Astrocyte (in vitro differentiated cells and primary cell): ENCODE data around the gene DNAL1. TPM values are rescaled to one million over a fixed set of nuclear protein-coding genes. Genes with fewer than 3 reads are reported as not detected.

Source experiments
- DNase-seq: peaks from one replicate; pipeline ENCODE4 v3.0.0-alpha.2; 2010; ENCODE audit warnings: low read depth
- FAIRE-seq: peaks from 2 replicates; lab custom pipeline; 2011; peaks lifted over from hg19 to GRCh38; lab: Jason Lieb, UNC
- H2AFZ ChIP-seq: 2 replicates; pipeline ENCODE4 v1.6.0; 2012; ENCODE audit warnings: low read depth, low read length, inconsistent platforms
- H3K27ac ChIP-seq: 2 replicates; pipeline ENCODE4 v1.5.1; 2011; ENCODE audit warnings: low read depth, low read length, inconsistent platforms
- H3K27me3 ChIP-seq: 2 replicates; pipeline ENCODE4 v1.6.0; 2011; ENCODE audit warnings: low read length, inconsistent platforms; ENCODE audit not compliant: insufficient read depth
- H3K36me3 ChIP-seq: 2 replicates; pipeline ENCODE4 v1.5.1; 2011; ENCODE audit warnings: low read length, inconsistent platforms; ENCODE audit not compliant: insufficient read depth
- H3K4me1 ChIP-seq: 2 replicates; pipeline ENCODE4 v1.5.1; 2011; ENCODE audit warnings: low read length, inconsistent platforms; ENCODE audit not compliant: insufficient read depth
- H3K4me2 ChIP-seq: 2 replicates; pipeline ENCODE4 v1.6.0; 2012; ENCODE audit warnings: low read length, inconsistent platforms
- H3K4me3 ChIP-seq: 2 replicates; pipeline ENCODE4 v1.5.1; 2011; ENCODE audit warnings: low read depth, mild to moderate bottlenecking, low read length, inconsistent platforms; ENCODE audit not compliant: insufficient read depth
- H3K79me2 ChIP-seq: 2 replicates; pipeline ENCODE4 v1.6.0; 2012; ENCODE audit warnings: mild to moderate bottlenecking, low read length, inconsistent platforms; ENCODE audit not compliant: insufficient read depth
- H3K9ac ChIP-seq: 2 replicates; pipeline ENCODE4 v1.6.0; 2012; ENCODE audit warnings: mild to moderate bottlenecking, low read length, inconsistent platforms
- H3K9me3 ChIP-seq: 2 replicates; pipeline ENCODE4 v1.5.1; 2012; ENCODE audit warnings: low read depth, mild to moderate bottlenecking, low read length, inconsistent platforms; ENCODE audit not compliant: insufficient read depth
- H4K20me1 ChIP-seq: 2 replicates; pipeline ENCODE4 v1.6.0; 2012; ENCODE audit warnings: low read length, inconsistent platforms; ENCODE audit not compliant: insufficient read depth
- H3K27ac Mint-ChIP-seq: one replicate; pipeline ENCODE4 v1.8.0; 2021; ENCODE audit warnings: mild to moderate bottlenecking, mixed read lengths; ENCODE audit not compliant: unreplicated experiment
- H3K27me3 Mint-ChIP-seq: one replicate; pipeline ENCODE4 v1.8.0; 2021; ENCODE audit warnings: low read depth, mixed read lengths; ENCODE audit not compliant: unreplicated experiment
- H3K36me3 Mint-ChIP-seq: one replicate; pipeline ENCODE4 v1.8.0; 2021; ENCODE audit warnings: low read depth, mixed read lengths; ENCODE audit not compliant: unreplicated experiment
- H3K4me1 Mint-ChIP-seq: one replicate; pipeline ENCODE4 v1.8.0; 2021; ENCODE audit warnings: low read depth, mixed read lengths; ENCODE audit not compliant: unreplicated experiment
- H3K4me3 Mint-ChIP-seq: one replicate; pipeline ENCODE4 v1.8.0; 2021; ENCODE audit warnings: mild to moderate bottlenecking, moderate library complexity, mixed read lengths; ENCODE audit not compliant: unreplicated experiment
- H3K9me3 Mint-ChIP-seq: one replicate; pipeline ENCODE4 v1.8.0; 2021; ENCODE audit warnings: mild to moderate bottlenecking, mixed read lengths; ENCODE audit not compliant: unreplicated experiment
- EZH2 ChIP-seq: IDR thresholded peaks from 2 replicates; pipeline ENCODE4 v1.6.1; 2012; ENCODE audit warnings: mild to moderate bottlenecking, low read length, inconsistent platforms; ENCODE audit not compliant: insufficient read depth
- total RNA-seq: library from RNA; stranded (reverse); gene quantifications from 2 replicates; pipeline ENCODE4 v1.2.1, GENCODE V29; 2021
- TF ChIP-seq, protein P1 (sequence below): IDR thresholded peaks from 2 replicates; pipeline ENCODE4 v1.5.1; 2011; ENCODE audit warnings: low read depth, mild to moderate bottlenecking, inconsistent platforms, low read length, moderate library complexity; ENCODE audit not compliant: insufficient read depth

The DNAL1 gene
- total RNA-seq, 1 donor from 2014 or later: 24.9 TPM

DNA sequence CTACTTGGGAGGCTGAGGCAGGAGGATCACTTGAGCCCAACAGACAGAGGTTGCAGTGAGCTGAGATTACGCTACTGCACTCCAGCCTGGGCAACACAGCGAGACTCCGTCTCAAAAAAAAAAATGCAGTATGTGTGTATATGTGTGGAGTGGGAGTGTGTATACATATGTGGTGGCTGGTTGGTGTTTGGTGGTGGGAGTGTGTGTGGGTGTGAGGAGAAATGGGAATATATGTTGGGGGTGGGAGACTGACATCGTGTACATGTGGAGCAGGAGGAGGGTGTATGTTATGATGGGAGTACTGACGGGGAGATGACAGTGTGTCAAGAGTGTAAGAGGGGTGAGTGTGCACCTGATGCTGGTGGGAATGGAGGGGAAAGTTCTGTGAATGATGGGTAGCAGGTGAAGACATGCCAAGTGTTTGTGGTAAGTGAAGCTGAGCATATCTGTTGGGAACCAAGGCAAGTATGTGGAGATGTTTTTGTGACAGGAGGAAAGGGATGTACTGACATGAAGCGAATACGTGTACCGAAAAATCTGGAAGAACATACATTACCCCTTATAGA lies 65.2 kb downstream of the DNAL1 start:
- H3K9me3 ChIP-seq: no peaks in the 10 kb centered on the region
- H3K4me3 Mint-ChIP-seq: peak overlapping the region; percentile 31
- no peaks in the 10 kb centered on the region for H3K9me3 Mint-ChIP-seq
- peaks cover 7% of the 10 kb centered on the region for H3K36me3 Mint-ChIP-seq
- H2AFZ ChIP-seq: no peak overlapping the region
- H3K36me3 ChIP-seq: no peaks in the 10 kb centered on the region
- peaks cover 41% of the 10 kb centered on the region for H4K20me1 ChIP-seq
- peak overlapping the region; percentile 15 for H3K27ac Mint-ChIP-seq
- no peak overlapping the region for H3K4me2 ChIP-seq
- H3K27me3 Mint-ChIP-seq: no peaks in the 10 kb centered on the region
- DNase-seq (no peak), FAIRE-seq (no peak)
- TF ChIP-seq EZH2: no peak
- TF ChIP-seq, protein P1, sequence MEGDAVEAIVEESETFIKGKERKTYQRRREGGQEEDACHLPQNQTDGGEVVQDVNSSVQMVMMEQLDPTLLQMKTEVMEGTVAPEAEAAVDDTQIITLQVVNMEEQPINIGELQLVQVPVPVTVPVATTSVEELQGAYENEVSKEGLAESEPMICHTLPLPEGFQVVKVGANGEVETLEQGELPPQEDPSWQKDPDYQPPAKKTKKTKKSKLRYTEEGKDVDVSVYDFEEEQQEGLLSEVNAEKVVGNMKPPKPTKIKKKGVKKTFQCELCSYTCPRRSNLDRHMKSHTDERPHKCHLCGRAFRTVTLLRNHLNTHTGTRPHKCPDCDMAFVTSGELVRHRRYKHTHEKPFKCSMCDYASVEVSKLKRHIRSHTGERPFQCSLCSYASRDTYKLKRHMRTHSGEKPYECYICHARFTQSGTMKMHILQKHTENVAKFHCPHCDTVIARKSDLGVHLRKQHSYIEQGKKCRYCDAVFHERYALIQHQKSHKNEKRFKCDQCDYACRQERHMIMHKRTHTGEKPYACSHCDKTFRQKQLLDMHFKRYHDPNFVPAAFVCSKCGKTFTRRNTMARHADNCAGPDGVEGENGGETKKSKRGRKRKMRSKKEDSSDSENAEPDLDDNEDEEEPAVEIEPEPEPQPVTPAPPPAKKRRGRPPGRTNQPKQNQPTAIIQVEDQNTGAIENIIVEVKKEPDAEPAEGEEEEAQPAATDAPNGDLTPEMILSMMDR: no peak
- peaks cover 7% of the 10 kb centered on the region for H3K4me1 Mint-ChIP-seq
- peaks cover 19% of the 10 kb centered on the region for H3K4me1 ChIP-seq
- peaks cover 42% of the 10 kb centered on the region for H3K79me2 ChIP-seq
- H3K27me3 ChIP-seq: no peaks in the 10 kb centered on the region
- H3K9ac ChIP-seq: no peak overlapping the region
- H3K27ac ChIP-seq: no peak overlapping the region
- no peak overlapping the region for H3K4me3 ChIP-seq

GRCh38 chr14:73710737-73711136 lies 66.0 kb downstream of the DNAL1 start:
- H4K20me1 ChIP-seq: peaks cover 41% of the 10 kb centered on the region
- FAIRE-seq (no peak), DNase-seq (no peak)
- TF ChIP-seq, protein P1: no peak
- TF ChIP-seq EZH2: no peak
- no peaks in the 10 kb centered on the region for H3K9me3 Mint-ChIP-seq
- H3K27me3 Mint-ChIP-seq: no peaks in the 10 kb centered on the region
- peaks cover 19% of the 10 kb centered on the region for H3K4me1 ChIP-seq
- peaks cover 42% of the 10 kb centered on the region for H3K79me2 ChIP-seq
- no peak overlapping the region for H3K4me2 ChIP-seq
- no peak overlapping the region for H3K4me3 Mint-ChIP-seq
- H3K4me1 Mint-ChIP-seq: peaks cover 8% of the 10 kb centered on the region
- no peaks in the 10 kb centered on the region for H3K9me3 ChIP-seq
- peaks cover 3% of the 10 kb centered on the region for H3K36me3 ChIP-seq
- no peak overlapping the region for H3K9ac ChIP-seq
- peaks cover 8% of the 10 kb centered on the region for H3K36me3 Mint-ChIP-seq
- no peak overlapping the region for H3K4me3 ChIP-seq
- no peak overlapping the region for H2AFZ ChIP-seq
- H3K27ac Mint-ChIP-seq: no peak overlapping the region
- no peaks in the 10 kb centered on the region for H3K27me3 ChIP-seq
- H3K27ac ChIP-seq: no peak overlapping the region

DNA sequence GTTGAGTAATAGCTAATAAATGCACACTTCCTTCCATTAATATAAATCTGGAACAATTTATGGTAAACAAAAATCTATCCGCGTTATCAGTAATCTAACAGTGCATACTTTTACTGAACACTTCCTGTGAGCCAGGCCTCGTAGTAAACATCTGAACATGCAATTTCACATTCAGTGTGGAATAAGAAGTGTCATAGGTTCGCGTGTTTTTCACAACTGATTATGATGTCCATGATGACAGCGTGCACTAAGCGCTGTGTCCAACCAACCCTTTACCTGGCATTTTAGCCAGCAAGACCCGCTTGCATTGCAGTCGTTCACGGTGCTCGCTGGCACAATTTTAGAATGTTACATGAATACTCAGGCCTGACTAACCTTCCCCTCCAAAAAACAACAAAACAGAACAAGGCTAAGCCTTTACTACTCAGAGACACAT lies 67.3 kb downstream of the DNAL1 start:
- peaks cover 19% of the 10 kb centered on the region for H3K4me1 ChIP-seq
- H3K4me2 ChIP-seq: peak overlapping the region; percentile 95
- peak overlapping the region; percentile 95 for H3K9ac ChIP-seq
- peaks cover 46% of the 10 kb centered on the region for H4K20me1 ChIP-seq
- no peaks in the 10 kb centered on the region for H3K9me3 Mint-ChIP-seq
- peaks cover 11% of the 10 kb centered on the region for H3K36me3 Mint-ChIP-seq
- TF ChIP-seq, protein P1: no peak
- no peak for TF ChIP-seq EZH2
- H3K27me3 Mint-ChIP-seq: no peaks in the 10 kb centered on the region
- peaks cover 8% of the 10 kb centered on the region for H3K36me3 ChIP-seq
- H3K4me1 Mint-ChIP-seq: peaks cover 11% of the 10 kb centered on the region
- H2AFZ ChIP-seq: no peak overlapping the region
- peak overlapping the region; percentile 90 for H3K27ac Mint-ChIP-seq
- no peaks in the 10 kb centered on the region for H3K27me3 ChIP-seq
- DNase-seq (no peak), FAIRE-seq (no peak)
- H3K4me3 ChIP-seq: peak overlapping the region; percentile 97
- H3K4me3 Mint-ChIP-seq: peak overlapping the region; percentile 97
- H3K9me3 ChIP-seq: no peaks in the 10 kb centered on the region
- H3K27ac ChIP-seq: peak overlapping the region; percentile 12
- H3K79me2 ChIP-seq: peaks cover 47% of the 10 kb centered on the region
